Activated CD4-positive, alpha-beta T cell treated with anti-CD3 and anti-CD28 coated beads, Interleukin-2, amount 50 U/mL, for 16 hours (primary cell): ENCODE measurements around the gene SORD.
"Not testable (repeated sequence)": the region's sequence is repeated elsewhere in the genome, so short reads cannot be mapped to it uniquely, and the experiment has no call there.

Source experiments
- DNase-seq: peaks from one replicate; pipeline ENCODE4 v3.0.0-alpha.2; 2020

Gene SORD

GRCh38 chr15:45022871-45023658 lies at the start of gene SORD:
Gene SORD (plus strand): TSS chr15:45023195. CDS start chr15:45023284, 89 bp downstream.
- DNase-seq, result peak; percentile 93

- DNase-seq, result not testable (repeated sequence)
Observed at GRCh38 chr15:44976183-44976582, 46.8 kb upstream of the SORD start.

GRCh38 chr15:44977781-44978180 lies 45.2 kb upstream of the SORD start:
- not testable (repeated sequence) for DNase-seq

- not testable (repeated sequence) for DNase-seq
Observed at GRCh38 chr15:44979617-44980339, 43.2 kb upstream of the SORD start.

GRCh38 chr15:44984144-44984543 lies 38.9 kb upstream of the SORD start:
- DNase-seq, result not testable (repeated sequence)

GRCh38 chr15:44986346-44987055 lies 36.5 kb upstream of the SORD start:
- DNase-seq, result not testable (repeated sequence)

GRCh38 chr15:44987711-44988110 lies 35.3 kb upstream of the SORD start:
- DNase-seq, result peak; percentile 6

GRCh38 chr15:44988184-44988869 lies 34.7 kb upstream of the SORD start:
- DNase-seq, result not testable (repeated sequence)

- not testable (repeated sequence) for DNase-seq
Observed at GRCh38 chr15:44988870-44989219, 34.1 kb upstream of the SORD start.

- not testable (repeated sequence) for DNase-seq
Observed at GRCh38 chr15:44997632-44998031, 25.4 kb upstream of the SORD start.

GRCh38 chr15:44999105-44999504 lies 23.9 kb upstream of the SORD start:
- DNase-seq, result no peak

GRCh38 chr15:45001180-45001579 lies 21.8 kb upstream of the SORD start:
- not testable (repeated sequence) for DNase-seq

- DNase-seq, result not testable (repeated sequence)
Observed at GRCh38 chr15:45003731-45004410, 19.1 kb upstream of the SORD start.

- DNase-seq, result peak; percentile 9
Observed at GRCh38 chr15:45004590-45005175, 18.3 kb upstream of the SORD start.

GRCh38 chr15:45009046-45009445 lies 13.9 kb upstream of the SORD start:
- DNase-seq, result no peak

GRCh38 chr15:45015114-45015513 lies 7.9 kb upstream of the SORD start:
- not testable (repeated sequence) for DNase-seq

GRCh38 chr15:45020222-45020900 lies 2.6 kb upstream of the SORD start:
- not testable (repeated sequence) for DNase-seq

GRCh38 chr15:45020901-45021259 lies 2.1 kb upstream of the SORD start:
- not testable (repeated sequence) for DNase-seq

- DNase-seq, result no peak
Observed at GRCh38 chr15:45021348-45021747, 1.6 kb upstream of the SORD start.

GRCh38 chr15:45023659-45024225 lies 747 bp downstream of the SORD start:
- no peak for DNase-seq

- not testable (repeated sequence) for DNase-seq
Observed at GRCh38 chr15:45024649-45025048, 1.7 kb downstream of the SORD start.
